Medulla oblongata (tissue), 1 donor: ENCODE results near the gene ADAMTS2.

Experiments used
- DNase-seq: peaks from one replicate; pipeline ENCODE4 v3.0.0-alpha.2; 2015; ENCODE audit errors: extremely low spot score

Gene ADAMTS2

DNA sequence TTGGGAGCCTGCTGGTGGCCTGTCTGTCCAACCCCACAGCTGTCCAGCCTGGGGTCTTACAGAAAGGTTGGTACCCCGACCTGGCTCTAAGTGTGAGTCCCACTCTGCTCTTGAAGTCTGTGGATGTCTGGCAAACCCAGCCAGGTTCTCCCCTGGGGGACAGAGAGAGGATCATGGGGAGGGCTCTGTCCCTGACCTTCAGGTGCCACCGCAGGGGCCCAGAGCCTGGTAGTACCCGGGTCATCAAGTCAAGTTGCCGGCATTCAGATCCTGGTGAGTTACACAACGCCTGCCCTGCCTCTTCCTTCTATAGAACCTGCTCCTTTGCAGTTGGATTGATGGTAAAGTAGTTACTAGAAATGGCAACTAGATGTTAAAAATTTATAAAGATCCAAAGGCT is 66.7 kb downstream of the ADAMTS2 start:
- DNase-seq = no peak

DNA sequence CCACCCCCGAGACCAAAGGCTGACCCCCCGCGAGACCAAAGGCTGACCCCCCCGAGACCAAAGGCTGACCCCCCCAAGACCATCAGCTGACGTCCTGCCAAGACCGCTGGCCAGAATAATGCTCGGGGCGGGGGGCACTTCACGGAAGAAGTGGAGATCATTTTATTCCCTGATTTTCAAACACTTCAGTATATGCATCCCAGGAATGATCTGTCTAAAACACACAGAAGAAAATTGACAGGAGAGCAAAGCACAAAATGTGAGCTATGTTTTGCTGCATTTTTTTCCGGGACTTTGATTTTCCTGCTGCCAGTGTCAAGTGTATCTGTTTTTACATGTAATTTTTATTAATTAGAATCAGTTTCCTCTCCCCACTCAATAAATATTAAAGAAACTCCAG is 67.1 kb downstream of the ADAMTS2 start:
- no peak for DNase-seq

DNA sequence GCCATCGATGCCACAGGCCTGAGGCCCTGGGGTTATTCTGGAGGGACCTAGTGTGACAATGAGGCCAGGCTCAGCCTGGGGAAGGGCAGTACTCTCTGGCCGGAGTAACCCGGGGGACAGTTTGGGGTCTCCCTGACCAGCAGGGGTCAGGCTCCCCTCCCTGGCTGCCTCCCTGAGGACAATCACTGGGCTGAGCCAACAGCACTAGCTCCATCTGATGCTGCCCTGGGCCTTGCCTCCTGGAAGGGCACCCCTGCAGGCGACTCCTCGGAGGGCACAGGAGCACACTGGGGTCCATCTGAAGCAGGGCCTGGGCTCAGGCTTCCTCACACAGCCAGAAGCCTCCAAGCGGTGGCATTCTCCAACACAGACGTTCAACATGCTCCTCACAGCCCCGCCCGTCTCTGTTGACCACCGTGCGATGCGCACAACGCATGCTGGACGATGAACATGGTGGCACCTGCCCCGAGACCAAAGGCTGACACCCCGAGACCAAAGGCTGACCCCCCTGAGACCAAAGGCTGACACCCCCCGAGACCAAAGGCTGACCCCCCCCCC is 68.3 kb downstream of the ADAMTS2 start:
- no peak for DNase-seq

- no peak for DNase-seq
Measured at GRCh38 chr5:179275941-179276837, 69.1 kb downstream of the ADAMTS2 start.

DNA sequence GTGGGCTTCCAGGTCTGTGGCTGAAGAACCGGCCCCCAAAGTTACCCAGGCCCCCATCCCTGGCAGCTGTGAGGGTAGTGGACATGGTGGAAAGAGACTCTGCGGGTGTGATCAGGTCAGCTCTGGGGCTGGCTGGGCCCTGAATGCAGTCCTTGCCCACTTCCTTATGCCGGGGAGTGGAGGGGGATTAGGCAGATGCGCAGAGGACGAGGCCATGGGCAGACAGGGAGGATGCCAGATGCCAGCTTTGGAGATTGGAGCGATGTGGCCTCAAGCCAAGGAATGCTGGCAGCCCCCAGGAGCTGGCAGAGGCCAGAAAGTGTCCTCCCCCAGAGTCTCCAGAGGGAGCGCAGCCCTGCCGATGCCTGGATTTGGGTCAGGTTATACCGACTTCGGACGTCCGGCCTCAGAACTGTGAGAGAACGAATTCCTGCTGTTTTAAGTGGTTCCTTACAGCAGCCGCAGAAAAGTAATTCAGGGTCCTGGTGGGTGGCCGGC is 69.8 kb downstream of the ADAMTS2 start:
- no peak for DNase-seq

DNA sequence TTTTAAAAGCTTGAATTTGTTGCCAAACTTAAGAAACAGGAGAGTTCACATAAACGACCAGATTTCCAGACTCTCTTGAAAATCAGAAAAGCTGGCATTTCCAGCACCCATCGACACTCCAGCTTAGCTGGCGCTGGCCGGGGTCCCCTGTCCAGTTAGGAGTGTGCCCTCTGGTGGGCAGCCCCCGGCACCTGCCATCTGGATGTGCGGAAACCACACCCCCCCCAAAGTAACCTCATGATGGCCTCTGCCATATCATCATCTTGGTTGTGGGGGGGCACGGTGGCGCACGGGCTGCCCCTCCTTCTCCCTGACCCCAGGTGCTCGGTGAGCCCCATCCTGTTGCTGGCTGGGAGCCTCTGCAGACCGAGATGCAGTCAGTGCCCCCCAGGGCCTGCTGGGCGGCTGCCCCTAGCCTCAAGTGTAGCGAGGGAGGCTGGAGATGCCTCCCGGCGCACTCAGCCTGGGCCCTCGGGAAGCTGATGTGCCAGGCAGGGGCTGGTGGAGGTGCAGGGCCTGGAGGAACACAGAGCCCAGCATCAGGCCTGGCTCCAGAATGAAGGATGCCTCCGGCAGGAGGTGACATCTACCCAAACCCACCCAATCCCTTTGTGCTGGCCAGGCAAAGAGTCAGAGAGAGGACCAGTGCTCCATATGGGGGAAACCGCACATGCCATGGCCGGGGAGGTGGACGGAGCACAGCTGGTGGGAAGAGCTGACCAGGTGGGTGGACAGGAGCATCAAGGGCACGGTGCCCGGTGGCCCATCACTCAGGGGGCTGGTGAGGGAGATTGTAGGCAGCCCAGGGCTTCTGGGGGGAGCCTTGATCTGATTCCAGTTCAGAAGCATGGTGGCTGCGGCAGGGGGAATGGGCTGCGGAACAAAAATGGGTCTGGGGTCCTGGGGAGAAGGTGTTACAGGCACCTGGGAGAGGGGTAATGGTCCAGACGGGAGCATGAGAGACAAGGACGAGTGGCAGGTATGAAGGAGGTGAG is 70.6 kb downstream of the ADAMTS2 start:
- DNase-seq = no peak

GRCh38 chr5:179273441-179274145 is 71.7 kb downstream of the ADAMTS2 start:
- DNase-seq = no peak

- DNase-seq = no peak
Measured at GRCh38 chr5:179273073-179273435, 72.2 kb downstream of the ADAMTS2 start.

DNA sequence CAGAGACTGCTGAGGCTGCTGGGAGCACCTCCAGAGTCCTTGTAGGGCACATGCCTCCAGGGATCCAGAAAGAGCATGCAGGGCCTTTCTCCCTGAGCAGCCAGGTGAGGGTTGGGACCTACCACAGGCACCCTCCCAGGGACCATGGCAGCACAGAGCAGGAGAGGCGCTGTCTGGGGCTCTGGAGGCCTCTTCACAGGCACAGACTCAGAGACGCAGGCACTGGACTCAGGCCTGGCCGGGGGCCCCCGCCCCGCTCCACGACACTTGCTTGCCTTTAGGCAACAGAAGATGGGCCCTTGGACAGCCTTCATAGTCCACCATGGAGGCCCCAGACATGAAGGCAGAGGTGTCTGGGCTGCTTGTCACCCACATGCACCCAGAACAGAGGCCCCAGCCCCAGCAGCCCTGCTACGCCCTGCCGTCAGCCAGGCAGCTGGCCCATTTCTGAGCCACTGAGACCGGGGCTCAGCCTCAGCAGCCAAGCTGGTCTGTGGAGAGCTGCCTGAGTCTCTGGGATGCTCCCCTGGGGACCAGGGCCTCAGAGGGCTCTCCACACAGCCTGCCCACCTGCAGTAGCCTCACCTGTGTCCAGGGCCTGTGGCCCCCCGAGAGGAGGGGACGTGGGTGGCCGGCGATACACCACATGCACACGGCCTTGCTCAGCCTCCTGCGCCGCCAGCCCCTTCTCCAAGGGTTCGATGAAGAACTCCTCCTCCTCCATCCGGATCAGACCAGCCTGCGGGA is 72.8 kb downstream of the ADAMTS2 start:
- DNase-seq = no peak

GRCh38 chr5:179271821-179272325 is 73.4 kb downstream of the ADAMTS2 start:
- no peak for DNase-seq

GRCh38 chr5:179271428-179271734 is 73.9 kb downstream of the ADAMTS2 start:
- DNase-seq = no peak

- DNase-seq = no peak
Measured at GRCh38 chr5:179270581-179271427, 74.5 kb downstream of the ADAMTS2 start.

GRCh38 chr5:179269781-179270543 is 75.3 kb downstream of the ADAMTS2 start:
- no peak for DNase-seq

GRCh38 chr5:179268966-179269693 is 76.1 kb downstream of the ADAMTS2 start:
- no peak for DNase-seq

- DNase-seq = no peak
Measured at GRCh38 chr5:179268399-179268952, 76.8 kb downstream of the ADAMTS2 start.

GRCh38 chr5:179267671-179268083 is 77.6 kb downstream of the ADAMTS2 start:
- DNase-seq = no peak

DNA sequence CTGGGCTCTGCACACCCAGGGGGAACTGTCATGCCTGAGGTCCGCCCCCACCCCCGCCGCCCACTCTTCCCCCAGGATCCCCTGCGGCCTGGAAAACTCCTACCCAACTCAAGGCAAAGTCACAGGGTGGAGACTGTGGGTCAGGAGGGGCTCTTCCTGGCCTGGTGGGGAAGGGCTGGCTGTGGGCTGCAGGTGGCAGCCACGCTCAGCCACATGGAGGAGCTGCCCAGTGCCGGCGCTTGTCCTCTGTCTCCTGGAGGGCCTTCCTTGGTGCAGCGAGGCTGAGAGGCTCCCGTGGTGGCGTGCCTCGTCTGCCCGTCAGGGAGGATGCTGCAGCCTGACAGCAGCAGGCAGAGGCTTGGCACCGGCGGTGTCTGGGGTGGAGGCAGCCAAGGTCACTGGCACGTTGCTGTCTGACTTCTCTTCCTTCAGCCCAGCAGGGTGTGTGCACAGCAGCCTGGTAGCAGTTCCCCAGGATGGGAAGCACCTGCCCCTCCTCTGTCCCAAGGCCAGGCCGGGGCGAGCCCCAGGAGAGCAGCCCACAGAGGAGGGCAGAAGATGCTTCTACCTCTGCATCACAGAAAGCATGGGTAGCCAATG is 78.1 kb downstream of the ADAMTS2 start:
- DNase-seq = no peak
